GM12878 (cell line): ENCODE measurements around the gene GADD45A. TPM values are rescaled to one million over a fixed set of nuclear protein-coding genes. Genes with fewer than 3 reads are reported as not detected.

ENCODE experiments used
- ATAC-seq: fragments of 200-7000 bp; cut with Tn5 transposase; 3 replicates; pipeline ENCODE4 v1.9.1; 2020; ENCODE audit warnings: mild to moderate bottlenecking, moderate library complexity
- BruUV-seq: library from RNA; stranded (reverse); fragments of 400-500 nt; replicated peaks from 2 replicates; lab custom pipeline; 2021; lab: Mats Ljungman, UMichigan
- CTCF ChIA-PET: fragments of 300-600 bp; sonication (Branson Sonifier 250); formaldehyde crosslinking; extraction: SDS; loops from one replicate; lab custom pipeline; 2021; ENCODE audit warnings: inconsistent platforms; lab: Yijun Ruan, JAX
- POLR2A ChIA-PET: fragments of 350-600 bp; formaldehyde crosslinking; extraction: SDS; loops from one replicate; lab custom pipeline; 2021; ENCODE audit warnings: inconsistent platforms; lab: Charles Lee
- RAD21 ChIA-PET: fragments of 300-600 bp; sonication (Branson Sonifier 250); formaldehyde crosslinking; loops from one replicate; lab custom pipeline; 2023; ENCODE audit warnings: antibody characterized with exemption; ENCODE audit not compliant: unreplicated experiment; lab: Charles Lee
- SMC1A ChIA-PET: fragments of 300-600 bp; sonication (Branson Sonifier 250); formaldehyde crosslinking; loops from one replicate; lab custom pipeline; 2023; ENCODE audit not compliant: unreplicated experiment, uncharacterized antibody; lab: Charles Lee
- DNase-seq: peaks from one replicate; pipeline ENCODE4 v3.0.0-alpha.2; 2011; ENCODE audit warnings: low read depth, low spot score
- FAIRE-seq: peaks from 3 replicates; lab custom pipeline; 2011; peaks lifted over from hg19 to GRCh38; lab: Jason Lieb, UNC
- H2AFZ ChIP-seq: 2 replicates; pipeline ENCODE4 v1.6.0; 2011; ENCODE audit warnings: low read depth, low read length, control low read depth; ENCODE audit not compliant: control insufficient read depth
- H3K27ac ChIP-seq: 2 replicates; pipeline ENCODE4 v1.5.1; 2011; ENCODE audit warnings: control low read depth; ENCODE audit not compliant: control insufficient read depth, insufficient read depth
- H3K27me3 ChIP-seq, 2 experiments: replicated peaks in 1 of 2; 2 replicates each; pipeline versions ENCODE4 v1.6.0 to v1.6.1; 2011; ENCODE audit warnings: low read length in 1 of 2; ENCODE audit not compliant: control insufficient read depth in 2 of 2, insufficient read depth in 2 of 2
- H3K36me3 ChIP-seq, 2 experiments: 2 replicates each; pipeline ENCODE4 v1.5.1; 2011; ENCODE audit warnings: low read length in 1 of 2; ENCODE audit not compliant: control insufficient read depth in 2 of 2, insufficient read depth in 2 of 2
- H3K4me1 ChIP-seq: 2 replicates; pipeline ENCODE4 v1.6.1; 2011; ENCODE audit warnings: mild to moderate bottlenecking, low read length, moderate library complexity, mixed read lengths; ENCODE audit not compliant: control insufficient read depth, insufficient read depth
- H3K4me2 ChIP-seq: 2 replicates; pipeline ENCODE4 v1.6.0; 2011; ENCODE audit warnings: control low read depth; ENCODE audit not compliant: control insufficient read depth, insufficient read depth
- H3K4me3 ChIP-seq: fragments of 200-600 bp; sonication (generic); 2 replicates; pipeline ENCODE4 v1.5.1; 2016
- H3K79me2 ChIP-seq: 2 replicates; pipeline ENCODE4 v1.6.0; 2011; ENCODE audit warnings: low read length; ENCODE audit not compliant: control insufficient read depth, insufficient read depth
- H3K9ac ChIP-seq: 2 replicates; pipeline ENCODE4 v1.8.0; 2011; ENCODE audit warnings: low read length, control low read depth, mixed read lengths; ENCODE audit not compliant: control insufficient read depth, insufficient read depth
- H3K9me3 ChIP-seq: replicated peaks from 3 replicates; pipeline ENCODE4 v1.5.1; 2011; ENCODE audit warnings: mild to moderate bottlenecking, low read length; ENCODE audit not compliant: control insufficient read depth, insufficient read depth
- H4K20me1 ChIP-seq: 2 replicates; pipeline ENCODE4 v1.6.0; 2011; ENCODE audit not compliant: control insufficient read depth, insufficient read depth
- CHD1 ChIP-seq: IDR thresholded peaks from 2 replicates; pipeline ENCODE4 v1.6.1; 2012; ENCODE audit warnings: low read depth, low read length, improper control_type of control experiment
- ESRRA ChIP-seq: IDR thresholded peaks from 2 replicates; pipeline ENCODE4 v1.6.1; 2012; ENCODE audit warnings: mild to moderate bottlenecking, low read length, improper control_type of control experiment
- HDAC2 ChIP-seq: fragments of 200-600 bp; sonication (generic); IDR thresholded peaks from 2 replicates; pipeline ENCODE4 v1.6.1; 2017
- IKZF2 ChIP-seq, 2 experiments: fragments of 450-650 bp; IDR thresholded peaks; 2 replicates each; pipeline ENCODE4 v1.6.1; 2017; ENCODE audit warnings: mild to moderate bottlenecking in 2 of 2, moderate library complexity in 2 of 2
- SIN3A ChIP-seq: IDR thresholded peaks from 2 replicates; pipeline ENCODE4 v1.6.1; 2012; ENCODE audit warnings: low read depth, low read length, improper control_type of control experiment
- SP1 ChIP-seq: IDR thresholded peaks from one replicate; pipeline ENCODE4 v1.6.1; 2011; ENCODE audit warnings: low read depth, low read length
- STAT1 ChIP-seq: fragments of 450-650 bp; conservative IDR thresholded peaks from 2 replicates; pipeline ENCODE4 v1.6.1; 2014; ENCODE audit warnings: antibody characterized with exemption, mild to moderate bottlenecking
- ZBED1 ChIP-seq: IDR thresholded peaks from 2 replicates; pipeline ENCODE4 v1.6.1; 2016; ENCODE audit warnings: borderline replicate concordance
- ZSCAN29 ChIP-seq: fragments of 450-650 bp; IDR thresholded peaks from 2 replicates; pipeline ENCODE4 v1.6.1; 2017; ENCODE audit warnings: mild to moderate bottlenecking, moderate library complexity
- whole genome bisulfite sequencing: methylation state at CpG from one replicate; pipeline ENCODE4 v1.1.6; 2016; ENCODE audit warnings: low lambda C conversion rate; ENCODE audit not compliant: insufficient replicate concordance, insufficient coverage; ENCODE audit errors: missing lambda C conversion rate; 5-methylcytosine and 5-hydroxymethylcytosine counted together
- in situ Hi-C: fragments of 300-500 bp; cut with MboI; formaldehyde crosslinking; loops from 9 replicates; pipeline ENCODE4 v1.14.3; 2018; ENCODE audit warnings: mixed read lengths
- intact Hi-C: fragments of 100-400 bp; cut with micrococcal nuclease; formaldehyde crosslinking; loops from one replicate; pipeline ENCODE4 v1.14.2; 2022; ENCODE audit not compliant: unreplicated experiment
- polyA plus RNA-seq, 11 experiments: library from polyadenylated mRNA; depleted of rRNA in 4 of 11; unstranded in 6 of 11; stranded (reverse) in 5 of 11; fragments of >200 nt; fragmentation: Nextera tagmentation in 4 of 11; fragmentation: Illumina TruSeq in 1 of 11; extraction: Ambion mirVana in 4 of 11; extraction: Trizol in 1 of 11; gene quantifications; 1 replicate in 1 of 11; 2 replicates in 10 of 11; pipeline versions ENCODE4 v1.2.1 to v1.2.3, GENCODE V29; 2011 to 2016; ENCODE audit warnings: inconsistent platforms in 2 of 11, missing spikeins in 2 of 11, low read depth in 1 of 11
- total RNA-seq, 4 experiments: library from RNA; depleted of rRNA in 3 of 4; stranded (reverse); fragments of >200 nt in 3 of 4; fragmentation: Illumina TruSeq in 1 of 4; extraction: Trizol in 1 of 4; gene quantifications; 2 replicates each; pipeline versions ENCODE4 v1.2.1 to v1.2.3, GENCODE V29; 2013 to 2021
- TF ChIP-seq, protein P1 (sequence below): fragments of 450-650 bp; IDR thresholded peaks from 2 replicates; pipeline ENCODE4 v1.6.1; 2017; ENCODE audit warnings: mild to moderate bottlenecking
- TF ChIP-seq, protein P2 (sequence below): IDR thresholded peaks from 2 replicates; pipeline ENCODE4 v1.6.1; 2012; ENCODE audit warnings: low read depth, low read length, improper control_type of control experiment

GADD45A gene
- total and polyA plus RNA-seq, 10 of the 15 experiments (the other 5 are each of a cell fraction or from before 2014, with no cell fraction given) = 4.7 to 48.9 (median 18.5) TPM

DNA sequence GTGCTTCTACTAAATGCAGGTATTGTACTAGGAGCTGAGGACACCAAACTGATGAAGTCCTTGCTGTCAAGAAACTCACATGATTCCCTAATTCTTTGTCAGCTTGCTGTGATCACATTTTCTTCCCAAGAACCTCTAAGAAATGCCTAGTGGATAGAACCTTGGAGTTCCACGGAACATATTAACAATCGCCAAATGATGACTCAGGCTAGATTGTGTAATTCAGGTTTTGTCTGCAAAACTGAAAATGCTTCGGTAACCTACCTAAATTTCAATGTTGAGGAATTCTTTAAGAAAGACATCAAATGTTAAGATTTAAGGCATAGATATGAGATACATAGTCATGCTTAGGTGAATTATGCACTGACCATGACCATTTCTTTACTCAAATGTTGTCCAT lies 1.7 kb upstream of the GADD45A start:
- Histone ChIP-seq H3K4me3 (no peak overlapping the region), H2AFZ (no peak overlapping the region), H3K36me3 (no peaks in the 10 kb centered on the region), H3K27me3 (peaks cover 0 to 2% of the 10 kb centered on the region in 2 experiments; a peak in 2 of 4 replicates), H3K9ac (no peak overlapping the region), H3K79me2 (peaks cover 25% of the 10 kb centered on the region), H3K4me1 (peaks cover 8% of the 10 kb centered on the region), H4K20me1 (no peaks in the 10 kb centered on the region), H3K9me3 (no peaks in the 10 kb centered on the region; the same call in 2 of the 3 replicates), H3K27ac (no peak overlapping the region), H3K4me2 (no peak overlapping the region)
- TF ChIP-seq HDAC2 (no peak), SIN3A (no peak), ZBED1 (no peak), STAT1 (no peak), ESRRA (no peak), CHD1 (no peak), IKZF2 (IDR thresholded peaks at IDR 0.05) (no peak), ZSCAN29 (no peak), SP1 (no peak)
- TF ChIP-seq, protein P1, sequence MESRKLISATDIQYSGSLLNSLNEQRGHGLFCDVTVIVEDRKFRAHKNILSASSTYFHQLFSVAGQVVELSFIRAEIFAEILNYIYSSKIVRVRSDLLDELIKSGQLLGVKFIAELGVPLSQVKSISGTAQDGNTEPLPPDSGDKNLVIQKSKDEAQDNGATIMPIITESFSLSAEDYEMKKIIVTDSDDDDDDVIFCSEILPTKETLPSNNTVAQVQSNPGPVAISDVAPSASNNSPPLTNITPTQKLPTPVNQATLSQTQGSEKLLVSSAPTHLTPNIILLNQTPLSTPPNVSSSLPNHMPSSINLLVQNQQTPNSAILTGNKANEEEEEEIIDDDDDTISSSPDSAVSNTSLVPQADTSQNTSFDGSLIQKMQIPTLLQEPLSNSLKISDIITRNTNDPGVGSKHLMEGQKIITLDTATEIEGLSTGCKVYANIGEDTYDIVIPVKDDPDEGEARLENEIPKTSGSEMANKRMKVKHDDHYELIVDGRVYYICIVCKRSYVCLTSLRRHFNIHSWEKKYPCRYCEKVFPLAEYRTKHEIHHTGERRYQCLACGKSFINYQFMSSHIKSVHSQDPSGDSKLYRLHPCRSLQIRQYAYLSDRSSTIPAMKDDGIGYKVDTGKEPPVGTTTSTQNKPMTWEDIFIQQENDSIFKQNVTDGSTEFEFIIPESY = no peak
- TF ChIP-seq, protein P2, sequence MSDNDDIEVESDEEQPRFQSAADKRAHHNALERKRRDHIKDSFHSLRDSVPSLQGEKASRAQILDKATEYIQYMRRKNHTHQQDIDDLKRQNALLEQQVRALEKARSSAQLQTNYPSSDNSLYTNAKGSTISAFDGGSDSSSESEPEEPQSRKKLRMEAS = no peak
- no TSS peak for BruUV-seq
- DNase-seq (no peak), FAIRE-seq (no peak), ATAC-seq (no peak)
- SMC1A ChIA-PET = interaction anchor here (0.7 to 11.4 kb wide), 12 partner anchors 10 to 147 kb away, joined by 3 to 197 read pairs (median 8); no protein-coding TSS in a partner anchor
- CTCF ChIA-PET = interaction anchor here (0.9 to 8.6 kb wide), 8 partner anchors 13 to 434 kb away, joined by 3 to 107 read pairs (median 8); no protein-coding TSS in a partner anchor
- in situ Hi-C loops = loop anchor here (5.0 kb wide), 1 partner anchor 74 kb away; no protein-coding TSS in a partner anchor
- intact Hi-C loops = loop anchor here (10.0 kb wide), 1 partner anchor 349 kb away; no protein-coding TSS in a partner anchor
- RAD21 ChIA-PET = interaction anchor here (1.0 to 11.0 kb wide), 6 partner anchors 8 to 125 kb away, joined by 3 to 225 read pairs (median 11); no protein-coding TSS in a partner anchor
- POLR2A ChIA-PET = interaction anchor here (0.9 to 4.2 kb wide), 6 partner anchors 35 to 124 kb away, joined by 3 to 33 read pairs (median 9); no protein-coding TSS in a partner anchor
- 86% methylated on average over 3 of the region's 3 CpGs for WGBS
